Measurements from ENCODE around the gene CADM1.

DNA sequence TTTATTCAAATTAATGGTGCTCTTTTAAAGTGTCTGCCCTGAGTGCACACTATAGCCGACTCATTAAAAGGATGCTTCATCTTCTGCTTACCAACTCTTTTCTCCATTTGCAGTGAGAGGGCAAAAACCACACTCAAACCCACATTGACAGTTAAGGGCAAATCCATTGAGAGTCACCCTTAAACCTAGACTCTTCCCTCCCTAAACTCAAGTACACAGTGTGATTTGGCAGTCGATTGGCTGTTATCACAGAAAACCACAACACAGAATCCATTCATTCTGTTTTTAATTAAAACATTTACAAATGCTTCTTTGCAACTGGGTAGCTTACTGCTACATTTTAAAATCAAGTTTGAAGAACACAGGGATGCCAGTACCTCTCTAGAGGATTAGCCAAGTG, 120.0 kb downstream of the CADM1 start:
- TF ChIP-seq, protein P1, sequence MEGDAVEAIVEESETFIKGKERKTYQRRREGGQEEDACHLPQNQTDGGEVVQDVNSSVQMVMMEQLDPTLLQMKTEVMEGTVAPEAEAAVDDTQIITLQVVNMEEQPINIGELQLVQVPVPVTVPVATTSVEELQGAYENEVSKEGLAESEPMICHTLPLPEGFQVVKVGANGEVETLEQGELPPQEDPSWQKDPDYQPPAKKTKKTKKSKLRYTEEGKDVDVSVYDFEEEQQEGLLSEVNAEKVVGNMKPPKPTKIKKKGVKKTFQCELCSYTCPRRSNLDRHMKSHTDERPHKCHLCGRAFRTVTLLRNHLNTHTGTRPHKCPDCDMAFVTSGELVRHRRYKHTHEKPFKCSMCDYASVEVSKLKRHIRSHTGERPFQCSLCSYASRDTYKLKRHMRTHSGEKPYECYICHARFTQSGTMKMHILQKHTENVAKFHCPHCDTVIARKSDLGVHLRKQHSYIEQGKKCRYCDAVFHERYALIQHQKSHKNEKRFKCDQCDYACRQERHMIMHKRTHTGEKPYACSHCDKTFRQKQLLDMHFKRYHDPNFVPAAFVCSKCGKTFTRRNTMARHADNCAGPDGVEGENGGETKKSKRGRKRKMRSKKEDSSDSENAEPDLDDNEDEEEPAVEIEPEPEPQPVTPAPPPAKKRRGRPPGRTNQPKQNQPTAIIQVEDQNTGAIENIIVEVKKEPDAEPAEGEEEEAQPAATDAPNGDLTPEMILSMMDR (IDR thresholded peaks at IDR 0.05; ENCODE audit: low read depth, low read length, poor library complexity, severe bottlenecking) = no peak
- TF ChIP-seq EZH2phosphoT487 (IDR thresholded peaks at IDR 0.05; ENCODE audit: borderline replicate concordance, low read length) = no peak
